Right ventricle myocardium inferior (tissue), 1 donor: Measurements from ENCODE around the gene VARS2. TPM values are rescaled to one million over a fixed set of nuclear protein-coding genes. Genes with fewer than 3 reads are reported as not detected.
"Not testable (repeated sequence)": the region's sequence is repeated elsewhere in the genome, so short reads cannot be mapped to it uniquely, and the experiment has no call there.

Source experiments
- ATAC-seq: fragments of 200-7000 bp; cut with Tn5 transposase; one replicate; pipeline ENCODE4 v1.9.1; 2020; ENCODE audit warnings: mild to moderate bottlenecking, moderate library complexity
- DNase-seq: peaks from one replicate; pipeline ENCODE4 v3.0.0; 2021; ENCODE audit errors: missing footprints
- intact Hi-C: fragments of 100-400 bp; cut with DNase I; formaldehyde crosslinking; loops from one replicate; pipeline ENCODE4 v1.11.0; 2022
- total RNA-seq: library from RNA; stranded (reverse); fragmentation: NEBNext Ultra II Directional; extraction: Animal tissue kit (Norgen Biotek cat#: 25700); gene quantifications from one replicate; pipeline ENCODE4 v1.2.1, GENCODE V29; 2021
- donor health status: DM: no; HTN: yes; CAD: no; lungs with severe emphysema.

VARS2 gene
- total RNA-seq, 1 donor from 2014 or later = 18.3 TPM

DNA sequence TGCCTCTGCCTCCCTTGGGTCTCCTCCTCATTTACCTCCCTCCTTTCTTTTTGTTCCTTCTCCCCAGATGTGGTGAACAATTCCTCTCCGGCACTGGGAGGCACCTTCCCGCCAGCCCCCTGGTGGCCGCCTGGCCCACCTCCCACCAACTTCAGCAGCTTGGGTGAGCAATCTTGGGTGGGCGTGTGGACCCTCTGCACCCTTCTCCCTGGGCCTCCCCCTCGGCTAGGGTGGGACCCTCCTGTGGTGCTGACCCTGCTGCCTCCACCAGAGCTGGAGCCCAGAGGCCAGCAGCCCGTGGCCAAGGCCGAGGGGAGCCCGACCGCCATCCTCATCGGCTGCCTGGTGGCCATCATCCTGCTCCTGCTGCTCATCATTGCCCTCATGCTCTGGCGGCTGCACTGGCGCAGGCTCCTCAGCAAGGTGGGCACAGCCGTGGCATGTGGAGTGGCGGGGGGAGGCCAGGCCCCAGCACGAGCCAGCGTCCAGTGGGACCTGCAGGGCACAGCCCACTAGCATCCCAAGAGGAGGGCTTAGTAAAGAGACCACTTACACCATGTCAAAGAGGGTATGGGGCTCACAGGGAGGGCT, 20.9 kb upstream of the VARS2 start:
- intact Hi-C loops = no loop called here
- ATAC-seq (no peak), DNase-seq (no peak)

DNA sequence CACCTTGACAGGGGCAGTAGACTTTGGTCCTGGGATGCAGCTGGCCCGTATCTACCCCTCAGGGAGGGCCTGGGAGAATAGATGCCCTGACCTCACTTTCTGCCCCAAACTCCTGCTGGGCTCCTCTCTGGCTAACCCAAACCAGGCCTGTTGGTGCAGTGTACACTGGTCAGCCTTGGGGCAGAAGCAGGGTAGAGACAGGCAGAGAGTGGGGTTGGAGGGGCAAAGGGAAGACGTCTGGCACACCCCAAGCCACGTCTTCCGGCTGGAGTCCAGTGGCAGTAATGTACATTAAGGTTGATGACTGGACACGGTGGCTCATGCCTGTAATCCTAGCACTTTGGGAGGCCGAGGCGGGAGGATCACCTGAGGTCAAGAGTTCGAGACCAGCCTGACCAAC, 20.4 kb upstream of the VARS2 start:
- intact Hi-C loops = no loop called here
- no peak for ATAC-seq

DNA sequence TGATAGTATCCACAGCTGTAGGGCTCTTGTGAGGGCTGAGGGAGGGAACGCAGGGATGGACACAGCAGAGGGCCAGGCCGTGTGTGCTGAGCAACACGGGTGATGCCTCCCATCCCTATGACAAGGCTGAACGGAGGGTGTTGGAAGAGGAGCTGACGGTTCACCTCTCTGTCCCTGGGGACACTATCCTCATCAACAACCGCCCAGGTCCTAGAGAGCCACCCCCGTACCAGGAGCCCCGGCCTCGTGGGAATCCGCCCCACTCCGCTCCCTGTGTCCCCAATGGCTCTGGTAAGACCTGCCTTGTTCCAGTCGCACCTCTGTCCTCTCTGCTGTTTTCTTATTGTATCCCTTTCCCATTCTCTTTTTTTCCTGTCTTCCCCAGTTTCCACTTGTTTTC, 19.7 kb upstream of the VARS2 start:
- intact Hi-C loops = no loop called here
- DNase-seq (no peak), ATAC-seq (no peak)

More for the DNA sequence above, 20.4 kb upstream of the VARS2 start:
- DNase-seq = no peak

DNA sequence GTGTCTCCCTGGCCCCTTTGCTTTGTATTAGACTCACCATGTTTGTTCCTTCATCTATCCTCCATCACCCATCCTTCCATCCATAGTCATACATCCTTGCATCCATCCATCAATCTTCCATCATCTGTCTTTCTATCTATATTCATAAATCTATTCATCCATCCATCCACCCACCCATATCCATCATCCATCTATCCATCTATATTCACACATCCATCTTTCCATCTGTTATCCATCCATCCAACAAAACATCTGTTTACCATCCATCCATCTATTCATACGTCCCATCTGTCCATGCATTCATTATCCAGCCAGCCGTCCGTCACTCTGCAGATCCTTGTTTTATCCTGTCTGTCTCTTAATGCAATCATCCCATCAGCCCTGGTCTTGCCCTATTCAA, 19.1 kb upstream of the VARS2 start:
- ATAC-seq = no peak
- intact Hi-C loops = no loop called here
- no peak for DNase-seq

DNA sequence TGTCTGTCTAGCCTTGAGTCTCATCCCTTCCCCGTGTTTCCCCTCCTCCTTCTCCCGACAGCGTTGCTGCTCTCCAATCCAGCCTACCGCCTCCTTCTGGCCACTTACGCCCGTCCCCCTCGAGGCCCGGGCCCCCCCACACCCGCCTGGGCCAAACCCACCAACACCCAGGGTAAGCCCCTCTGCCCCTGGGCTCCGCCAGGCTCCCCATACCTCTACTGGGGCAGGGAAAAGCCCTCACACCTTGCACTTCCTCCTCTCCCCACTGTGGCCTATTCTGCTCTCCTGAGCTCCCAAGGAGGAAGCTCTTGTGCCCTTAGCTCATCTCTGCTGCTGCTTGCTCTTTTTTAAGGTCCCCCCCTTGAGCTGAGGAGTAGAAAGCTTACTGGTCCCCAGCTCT, 18.7 kb upstream of the VARS2 start:
- intact Hi-C loops = no loop called here
- DNase-seq = no peak
- ATAC-seq = no peak

DNA sequence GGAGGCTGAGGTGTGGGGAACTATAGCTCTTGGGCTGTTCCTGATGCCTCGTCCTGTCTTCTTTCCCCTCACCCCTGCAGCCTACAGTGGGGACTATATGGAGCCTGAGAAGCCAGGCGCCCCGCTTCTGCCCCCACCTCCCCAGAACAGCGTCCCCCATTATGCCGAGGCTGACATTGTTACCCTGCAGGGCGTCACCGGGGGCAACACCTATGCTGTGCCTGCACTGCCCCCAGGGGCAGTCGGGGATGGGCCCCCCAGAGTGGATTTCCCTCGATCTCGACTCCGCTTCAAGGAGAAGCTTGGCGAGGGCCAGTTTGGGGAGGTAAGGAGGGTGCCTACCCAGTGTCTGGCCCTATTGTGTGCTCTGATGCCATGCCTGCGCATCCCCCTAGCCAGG, 17.5 kb upstream of the VARS2 start:
- DNase-seq (no peak), ATAC-seq (no peak)
- intact Hi-C loops = no loop called here

DNA sequence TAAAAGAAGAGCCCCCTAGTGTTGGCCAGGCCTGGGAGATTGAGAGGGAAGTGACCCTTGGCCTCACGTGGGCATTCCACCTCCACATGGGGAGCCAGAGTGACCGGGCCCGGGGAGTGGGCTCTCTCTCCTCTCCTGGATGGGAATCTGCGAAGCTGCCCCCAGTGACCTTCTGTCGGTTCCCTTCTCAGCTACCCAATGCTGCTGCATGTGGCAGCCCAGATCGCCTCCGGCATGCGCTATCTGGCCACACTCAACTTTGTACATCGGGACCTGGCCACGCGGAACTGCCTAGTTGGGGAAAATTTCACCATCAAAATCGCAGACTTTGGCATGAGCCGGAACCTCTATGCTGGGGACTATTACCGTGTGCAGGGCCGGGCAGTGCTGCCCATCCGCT, 16.2 kb upstream of the VARS2 start:
- ATAC-seq = no peak
- no peak for DNase-seq
- intact Hi-C loops = no loop called here

DNA sequence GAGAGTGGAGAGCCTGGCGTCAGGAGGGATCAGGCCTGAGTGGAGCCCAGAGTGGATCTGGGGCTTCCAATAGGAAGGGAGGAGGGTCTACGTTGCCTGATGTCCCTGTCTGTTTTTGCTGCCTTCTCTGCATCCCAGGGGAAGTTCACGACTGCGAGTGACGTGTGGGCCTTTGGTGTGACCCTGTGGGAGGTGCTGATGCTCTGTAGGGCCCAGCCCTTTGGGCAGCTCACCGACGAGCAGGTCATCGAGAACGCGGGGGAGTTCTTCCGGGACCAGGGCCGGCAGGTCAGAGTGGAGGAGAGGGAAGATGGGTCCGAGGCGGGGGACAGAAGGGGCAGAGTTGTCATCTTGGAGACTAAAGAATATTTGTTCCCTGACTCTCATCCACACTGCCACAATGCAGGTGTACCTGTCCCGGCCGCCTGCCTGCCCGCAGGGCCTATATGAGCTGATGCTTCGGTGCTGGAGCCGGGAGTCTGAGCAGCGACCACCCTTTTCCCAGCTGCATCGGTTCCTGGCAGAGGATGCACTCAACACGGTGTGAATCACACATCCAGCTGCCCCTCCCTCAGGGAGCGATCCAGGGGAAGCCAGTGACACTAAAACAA, 15.2 kb upstream of the VARS2 start:
- ATAC-seq (no peak), DNase-seq (no peak)
- intact Hi-C loops = no loop called here

DNA sequence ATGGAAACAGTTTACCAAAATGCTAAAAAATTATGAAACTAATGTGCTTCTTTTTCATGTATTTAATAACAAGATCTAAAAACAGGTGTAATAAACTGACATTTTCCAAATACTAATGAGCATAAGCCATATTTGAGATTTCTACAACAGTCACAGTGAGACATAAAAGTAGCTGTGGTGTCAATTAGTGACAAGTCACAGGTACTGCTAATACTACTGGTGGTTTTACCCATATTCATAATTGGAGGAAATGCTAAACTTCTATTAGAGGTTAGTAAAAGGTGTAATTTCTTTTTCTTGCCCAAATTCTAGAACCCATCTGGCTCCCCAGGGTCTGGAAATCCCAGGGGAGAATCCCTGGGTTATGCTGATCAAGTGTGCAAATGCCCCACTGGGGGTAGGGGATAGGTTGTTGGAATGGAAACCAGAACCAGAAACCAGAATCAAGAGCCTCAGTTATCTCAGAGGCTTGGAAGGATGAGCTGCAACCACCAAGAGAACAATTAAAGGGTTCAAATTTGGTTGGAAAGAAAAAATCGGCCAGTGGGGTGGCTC, 13.1 kb upstream of the VARS2 start:
- intact Hi-C loops = no loop called here
- no peak for DNase-seq
- ATAC-seq = no peak

DNA sequence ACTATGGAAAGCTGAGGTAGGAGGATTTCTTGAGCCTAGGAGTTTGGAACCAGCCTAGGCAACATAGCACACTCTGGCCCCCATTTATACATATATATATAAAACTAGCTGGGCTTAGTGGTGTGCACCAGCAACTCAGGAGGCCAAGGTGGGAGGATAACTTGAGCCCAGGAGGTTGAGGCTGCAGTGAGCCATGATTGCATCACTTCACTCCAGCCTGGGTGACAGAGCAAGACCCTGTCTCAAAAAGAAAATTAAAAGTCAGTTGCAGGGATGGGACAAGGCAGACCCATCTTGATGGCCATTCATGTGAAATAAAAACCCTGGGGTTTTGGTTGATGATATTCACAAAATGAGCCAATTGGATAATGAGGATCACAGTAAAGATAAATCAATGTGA, 12.6 kb upstream of the VARS2 start:
- ATAC-seq (no peak), DNase-seq (no peak)
- intact Hi-C loops = no loop called here

DNA sequence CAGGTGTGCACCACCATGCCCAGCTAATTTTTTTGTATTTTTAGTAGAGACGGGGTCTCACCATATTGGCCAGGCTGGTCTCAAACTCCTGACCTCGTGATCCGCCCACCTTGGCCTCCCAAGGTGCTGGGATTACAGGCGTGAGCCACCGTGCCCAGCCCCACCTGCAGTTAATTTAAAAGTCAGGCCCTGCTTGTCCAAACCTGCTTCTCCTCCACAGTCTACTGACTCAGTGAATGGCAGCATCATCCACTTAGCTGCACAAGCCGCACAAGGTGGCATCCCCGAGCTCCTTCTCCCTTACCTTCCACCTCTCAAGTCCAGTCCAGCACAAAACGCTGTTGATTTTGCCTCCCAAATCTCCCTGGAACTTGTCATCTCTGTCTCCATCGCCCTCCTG, 11.8 kb upstream of the VARS2 start:
- intact Hi-C loops, DNase-seq, ATAC-seq: not testable (repeated sequence)

DNA sequence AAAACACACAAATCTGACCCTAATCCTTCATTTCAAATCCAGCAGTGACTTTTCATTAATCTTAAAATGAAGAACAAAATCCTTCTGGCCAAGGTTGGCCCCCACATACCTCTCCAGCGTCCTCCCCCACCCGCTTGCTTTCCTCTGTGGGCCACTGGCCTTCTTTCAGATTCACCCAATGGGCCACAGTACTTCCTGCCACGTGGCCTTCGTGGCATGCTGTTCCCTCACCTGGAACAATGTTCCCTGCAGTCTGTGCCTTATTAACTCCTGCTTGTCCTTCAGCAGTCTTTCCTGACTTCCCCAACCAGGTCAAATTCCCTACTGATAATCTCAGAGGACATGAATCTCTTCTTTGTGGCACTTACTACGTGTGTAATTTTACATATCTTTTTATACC, 11.3 kb upstream of the VARS2 start:
- no peak for DNase-seq
- intact Hi-C loops = no loop called here
- ATAC-seq = no peak

DNA sequence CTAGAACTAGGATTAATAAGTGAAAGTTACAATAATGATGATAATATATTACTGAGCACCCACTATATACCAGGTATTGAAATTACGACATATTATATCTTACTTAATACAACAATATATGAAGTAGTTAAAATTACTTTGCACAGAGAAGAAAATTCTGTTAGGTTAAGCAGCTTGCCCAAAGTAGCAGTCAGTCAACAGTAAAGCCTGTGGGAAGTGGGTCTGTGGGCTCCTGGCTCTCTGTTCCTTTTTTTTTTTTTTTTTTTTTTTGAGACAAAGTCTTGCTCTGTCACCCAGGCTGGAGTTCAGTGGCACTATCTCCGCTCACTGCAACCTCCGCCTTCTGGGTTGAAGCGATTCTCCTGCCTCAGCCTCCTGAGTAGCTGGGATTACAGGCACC, 10.8 kb upstream of the VARS2 start:
- DNase-seq = no peak
- intact Hi-C loops = no loop called here
- no peak for ATAC-seq

DNA sequence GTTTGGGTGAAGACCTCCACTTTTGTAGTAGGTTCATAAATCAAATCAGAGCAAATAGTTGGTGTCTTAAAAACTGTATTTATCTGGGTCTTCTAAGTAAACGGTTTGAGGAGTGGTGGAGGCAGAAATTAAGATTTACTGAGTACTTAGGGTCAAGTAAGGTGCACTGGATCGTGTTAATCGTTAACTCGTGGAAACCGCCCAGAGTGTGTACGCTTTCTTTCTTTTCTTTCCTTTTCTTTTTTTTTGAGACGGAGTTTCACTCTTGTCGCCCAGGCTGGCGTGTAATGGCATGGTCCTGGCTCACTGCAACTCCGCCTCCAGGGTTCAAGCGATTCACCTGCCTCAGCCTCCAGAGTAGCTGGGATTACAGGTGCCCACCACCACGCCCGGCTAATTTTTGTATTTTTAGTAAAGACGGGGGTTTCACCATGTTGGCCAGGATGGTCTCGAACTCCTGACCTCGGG, 6.7 kb upstream of the VARS2 start:
- intact Hi-C loops, ATAC-seq, DNase-seq: not testable (repeated sequence)

DNA sequence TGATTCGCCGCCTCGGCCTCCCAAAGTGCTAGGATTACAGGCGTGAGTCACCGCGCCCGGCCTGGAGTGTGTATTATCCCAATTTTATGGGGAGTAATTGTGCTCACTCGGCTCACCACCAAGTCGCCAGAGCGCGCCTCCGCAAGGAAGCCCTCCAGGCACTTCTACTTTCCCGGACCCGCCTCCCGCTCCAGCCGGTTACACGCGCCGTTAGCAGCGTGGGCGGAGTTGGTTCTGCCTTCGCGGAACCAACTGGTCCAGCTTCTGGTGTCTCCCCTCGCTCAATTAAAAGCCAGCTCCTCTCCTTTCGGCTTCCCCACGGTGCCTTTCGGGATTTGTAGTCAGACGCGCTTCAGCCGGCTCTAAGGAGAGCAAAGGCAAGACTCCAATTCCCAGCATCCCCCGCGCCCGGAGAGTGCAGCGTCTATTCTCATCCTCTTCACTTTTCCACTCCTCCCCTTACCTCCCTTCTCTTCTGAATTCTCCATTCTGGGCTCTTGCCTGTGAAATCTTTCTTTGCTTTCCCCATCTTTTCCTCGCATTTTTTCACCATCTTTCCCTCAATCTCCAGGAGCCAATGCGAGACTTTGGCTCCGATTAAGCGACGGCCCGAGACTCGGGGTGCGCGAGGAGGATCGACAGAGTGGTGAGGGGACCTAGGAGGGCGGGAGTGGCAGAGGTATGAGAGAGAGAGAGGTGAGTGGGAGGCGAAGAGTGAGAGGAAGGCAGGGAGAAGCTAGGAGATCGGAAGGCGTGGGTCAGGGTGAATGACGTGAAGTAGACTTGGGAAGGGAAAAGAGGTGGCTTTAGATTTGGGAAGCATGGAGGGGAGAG, 6.1 kb upstream of the VARS2 start, which contains the start of gene GTF2H4:
GTF2H4 (plus strand) TSS at position 450 of the 834 bp plus-strand sequence.
- peak; percentile 97 for DNase-seq
- ATAC-seq = peak; percentile 99
- intact Hi-C loops = no loop called here

DNA sequence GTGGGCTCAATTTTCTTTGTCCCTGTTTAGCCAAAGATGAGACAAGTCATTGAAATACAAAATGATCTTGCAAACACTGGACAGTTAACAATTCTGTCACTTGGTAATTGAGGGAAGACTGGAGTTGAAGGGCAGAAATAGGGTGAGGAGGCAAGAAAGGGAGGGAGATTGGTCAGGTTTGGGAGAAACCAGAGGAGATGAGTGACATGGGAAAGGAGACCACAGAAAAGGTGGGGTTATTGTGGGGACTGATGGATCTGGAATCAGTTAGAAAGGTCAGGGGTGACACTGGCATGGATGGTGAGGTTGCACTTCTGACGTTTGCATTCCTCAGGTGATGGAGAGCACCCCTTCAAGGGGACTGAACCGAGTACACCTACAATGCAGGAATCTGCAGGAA, 5.3 kb upstream of the VARS2 start:
- intact Hi-C loops = no loop called here
- ATAC-seq = no peak
- DNase-seq = no peak

DNA sequence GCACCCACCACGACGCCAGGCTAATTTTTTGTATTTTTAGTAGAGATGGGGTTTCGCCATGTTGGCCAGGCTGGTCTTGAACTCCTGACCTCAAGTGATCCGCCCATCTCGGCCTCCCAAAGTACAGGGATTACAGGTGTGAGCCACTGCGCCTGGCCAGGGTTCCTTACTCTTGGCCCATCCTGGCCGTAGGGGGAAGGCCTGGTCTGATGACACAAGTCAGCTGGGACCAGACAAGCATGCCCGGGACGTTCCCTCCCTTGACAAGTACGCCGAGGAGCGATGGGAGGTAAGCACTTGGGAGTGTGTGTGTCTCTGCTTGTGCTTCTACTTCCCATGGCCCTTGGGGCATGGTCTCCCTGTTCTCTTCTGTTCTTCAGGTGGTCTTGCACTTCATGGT, 3.6 kb upstream of the VARS2 start:
- peak; percentile 59 for DNase-seq
- intact Hi-C loops, ATAC-seq: not testable (repeated sequence)

DNA sequence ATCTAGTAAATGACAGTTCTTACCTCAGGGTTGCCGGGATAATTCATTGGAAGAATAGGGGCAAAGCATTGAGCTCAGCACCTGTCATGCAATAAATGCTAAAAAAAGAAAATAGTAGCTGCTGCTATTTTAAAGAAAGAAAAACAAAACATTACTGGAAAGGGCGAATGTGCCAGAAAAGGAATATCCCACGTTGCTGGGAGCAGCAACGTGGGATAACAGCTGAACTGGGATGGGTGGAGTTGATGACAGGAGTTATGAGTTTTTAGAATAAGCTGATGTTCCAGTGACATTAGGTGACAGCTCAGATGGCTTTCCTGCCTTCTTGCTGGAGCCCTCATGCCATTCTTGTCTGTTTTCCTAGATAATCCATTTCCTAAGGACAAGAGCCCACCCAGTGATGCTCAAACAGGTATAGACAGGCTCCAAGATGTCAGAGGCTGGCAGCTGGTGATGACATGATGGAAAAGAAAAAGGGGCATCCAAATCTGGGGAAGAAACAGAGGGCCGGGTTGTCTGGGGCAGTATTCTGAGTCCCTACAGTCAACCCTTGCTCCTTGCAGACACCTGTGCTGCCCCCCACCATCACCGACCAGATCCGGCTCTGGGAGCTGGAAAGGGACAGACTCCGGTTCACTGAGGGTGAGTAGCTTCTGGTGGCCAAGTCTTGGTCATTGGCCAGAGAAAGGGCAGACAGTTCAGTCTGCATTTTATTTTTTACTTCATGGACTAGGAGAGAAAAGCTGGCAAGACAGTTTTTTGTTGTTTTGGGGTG, 1.1 kb upstream of the VARS2 start:
- DNase-seq (no peak), ATAC-seq (no peak)
- intact Hi-C loops = no loop called here

DNA sequence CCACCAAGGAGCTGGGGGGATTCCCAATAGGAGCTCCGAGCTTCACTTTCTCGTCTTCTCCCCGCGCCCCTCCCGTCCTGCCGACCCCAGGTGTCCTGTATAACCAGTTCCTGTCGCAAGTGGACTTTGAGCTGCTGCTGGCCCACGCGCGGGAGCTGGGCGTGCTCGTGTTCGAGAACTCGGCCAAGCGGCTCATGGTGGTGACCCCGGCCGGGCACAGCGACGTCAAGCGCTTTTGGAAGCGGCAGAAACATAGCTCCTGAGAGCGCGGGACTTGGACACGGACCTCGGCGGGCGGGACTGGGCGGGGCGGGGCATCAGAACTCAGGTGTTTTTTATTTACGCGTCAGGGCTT, 340 bp upstream of the VARS2 start:
- peak; percentile 37 for ATAC-seq
- intact Hi-C loops = loop anchor here (1.0 to 2.0 kb wide), 2 partner anchors 129 to 155 kb away; no protein-coding TSS in a partner anchor

More for the DNA sequence above, 340 bp upstream of the VARS2 start:
- DNase-seq = no peak
